ENCODE data around the gene LSAMP.

DNA sequence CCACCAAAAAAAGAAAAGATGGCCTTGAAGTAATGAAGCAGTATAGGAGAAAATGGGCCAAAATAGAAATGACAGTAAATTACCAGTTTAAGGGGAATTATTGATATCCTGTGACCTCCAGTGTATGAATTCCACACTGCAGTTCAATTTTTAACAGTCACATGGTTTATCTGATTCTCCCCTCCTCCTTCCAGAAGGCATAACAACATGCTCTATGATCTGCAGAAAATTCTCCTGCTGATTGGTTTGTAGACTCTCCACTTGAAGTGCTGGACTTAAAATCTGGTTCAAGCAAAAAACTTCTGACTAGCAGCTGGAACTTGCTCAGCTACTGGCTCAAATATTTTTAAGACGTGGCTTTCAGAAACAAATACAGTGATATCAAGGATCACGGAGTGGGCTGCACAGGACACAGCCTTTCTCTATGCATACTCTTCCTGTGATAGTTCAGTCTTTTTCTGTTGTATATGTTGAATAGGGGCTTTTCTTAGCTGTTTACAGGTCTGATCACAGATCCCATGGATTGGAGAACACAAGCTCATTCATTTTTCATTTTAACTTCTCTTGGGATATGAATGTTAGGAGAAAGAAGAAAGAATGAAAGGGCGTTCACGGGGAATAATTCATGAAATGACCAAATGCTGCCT is 211.5 kb downstream of the LSAMP start:
- TF ChIP-seq, protein P1, sequence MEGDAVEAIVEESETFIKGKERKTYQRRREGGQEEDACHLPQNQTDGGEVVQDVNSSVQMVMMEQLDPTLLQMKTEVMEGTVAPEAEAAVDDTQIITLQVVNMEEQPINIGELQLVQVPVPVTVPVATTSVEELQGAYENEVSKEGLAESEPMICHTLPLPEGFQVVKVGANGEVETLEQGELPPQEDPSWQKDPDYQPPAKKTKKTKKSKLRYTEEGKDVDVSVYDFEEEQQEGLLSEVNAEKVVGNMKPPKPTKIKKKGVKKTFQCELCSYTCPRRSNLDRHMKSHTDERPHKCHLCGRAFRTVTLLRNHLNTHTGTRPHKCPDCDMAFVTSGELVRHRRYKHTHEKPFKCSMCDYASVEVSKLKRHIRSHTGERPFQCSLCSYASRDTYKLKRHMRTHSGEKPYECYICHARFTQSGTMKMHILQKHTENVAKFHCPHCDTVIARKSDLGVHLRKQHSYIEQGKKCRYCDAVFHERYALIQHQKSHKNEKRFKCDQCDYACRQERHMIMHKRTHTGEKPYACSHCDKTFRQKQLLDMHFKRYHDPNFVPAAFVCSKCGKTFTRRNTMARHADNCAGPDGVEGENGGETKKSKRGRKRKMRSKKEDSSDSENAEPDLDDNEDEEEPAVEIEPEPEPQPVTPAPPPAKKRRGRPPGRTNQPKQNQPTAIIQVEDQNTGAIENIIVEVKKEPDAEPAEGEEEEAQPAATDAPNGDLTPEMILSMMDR (IDR thresholded peaks at IDR 0.05) = no peak
- TF ChIP-seq POLR2A (IDR thresholded peaks at IDR 0.05) = no peak

Data from lower leg skin (tissue), 3 donors.